K562 (cell line): ENCODE data around the gene SLC44A1. TPM values are rescaled to one million over a fixed set of nuclear protein-coding genes. Genes with fewer than 3 reads are reported as not detected.

Experiments
- ATAC-seq: fragments of 200-7000 bp; cut with Tn5 transposase; 3 replicates; pipeline ENCODE4 v1.9.1; 2020; ENCODE audit warnings: moderate library complexity
- BruUV-seq: library from RNA; stranded (reverse); fragments of 400-500 nt; replicated peaks from 2 replicates; lab custom pipeline; 2021; lab: Mats Ljungman, UMichigan
- CTCF ChIA-PET: fragments of 300-600 bp; formaldehyde crosslinking; extraction: SDS; loops from one replicate; lab custom pipeline; 2021; ENCODE audit warnings: low intra/inter-chr PET ratio; lab: Yijun Ruan, JAX
- POLR2A ChIA-PET: fragments of 300-600, 350-650 bp; sonication (Branson Sonifier 250); formaldehyde crosslinking; extraction: SDS; loops from one replicate; lab custom pipeline; 2021; ENCODE audit warnings: antibody characterized with exemption, inconsistent platforms; lab: Yijun Ruan, JAX
- DNase-seq, 4 experiments: peaks; one replicate each; pipeline versions ENCODE4 v3.0.0 to v3.0.0-alpha.2; 2011 to 2018; ENCODE audit warnings: low spot score in 3 of 4, mixed read lengths in 3 of 4; ENCODE audit errors: extremely low read depth in 1 of 4
- FAIRE-seq: peaks from 2 replicates; lab custom pipeline; 2011; peaks lifted over from hg19 to GRCh38; lab: Jason Lieb, UNC
- H2AFZ ChIP-seq: 2 replicates; pipeline ENCODE4 v1.6.0; 2011; ENCODE audit warnings: low read depth, low read length, control low read depth, inconsistent platforms
- H3K27ac ChIP-seq: fragments of 200-600 bp; 3 replicates; pipeline ENCODE4 v1.8.0; 2011; ENCODE audit warnings: low read depth, mild to moderate bottlenecking, control low read depth, inconsistent platforms, low read length, moderate library complexity, mixed read lengths; ENCODE audit errors: extremely low read depth
- H3K27me3 ChIP-seq, 2 experiments: fragments of 300-600 bp in 1 of 2; 2 replicates in 1 of 2; 3 replicates in 1 of 2; pipeline versions ENCODE4 v1.6.0 to v1.8.0; 2011; ENCODE audit warnings: inconsistent platforms in 2 of 2, low read length in 2 of 2, mild to moderate bottlenecking in 1 of 2, mixed read lengths in 1 of 2, moderate library complexity in 1 of 2; ENCODE audit not compliant: control insufficient read depth in 2 of 2, insufficient read depth in 2 of 2
- H3K36me3 ChIP-seq: fragments of 300-600 bp; 3 replicates; pipeline ENCODE4 v1.8.0; 2011; ENCODE audit warnings: mild to moderate bottlenecking, low read length, inconsistent platforms; ENCODE audit not compliant: control insufficient read depth, insufficient read depth
- H3K4me1 ChIP-seq, 2 experiments: fragments of 200-600 bp in 1 of 2; replicated peaks in 1 of 2; 2 replicates in 1 of 2; 3 replicates in 1 of 2; pipeline versions ENCODE4 v1.5.1 to v1.8.0; 2011; ENCODE audit warnings: inconsistent platforms in 2 of 2, low read length in 2 of 2, mild to moderate bottlenecking in 1 of 2, mixed read lengths in 1 of 2, moderate library complexity in 1 of 2; ENCODE audit not compliant: control insufficient read depth in 2 of 2, insufficient read depth in 2 of 2
- H3K4me2 ChIP-seq: 2 replicates; pipeline ENCODE4 v1.6.1; 2011; ENCODE audit warnings: low read length, control low read depth, inconsistent platforms, mixed read lengths; ENCODE audit not compliant: insufficient read depth
- H3K4me3 ChIP-seq: fragments of 200-600 bp; sonication (generic), shearing (Covaris generic); 2 replicates; pipeline ENCODE4 v1.5.1; 2016; ENCODE audit warnings: control low read depth, inconsistent platforms
- H3K79me2 ChIP-seq: fragments of 200-600 bp; 3 replicates; pipeline ENCODE4 v1.8.0; 2011; ENCODE audit warnings: low read length, inconsistent platforms; ENCODE audit not compliant: control insufficient read depth, insufficient read depth
- H3K9ac ChIP-seq, 2 experiments: 2 replicates each; pipeline versions ENCODE4 v1.6.0 to v1.6.1; 2011; ENCODE audit warnings: low read depth in 2 of 2, low read length in 2 of 2, control low read depth in 1 of 2, inconsistent platforms in 1 of 2, mild to moderate bottlenecking in 1 of 2, mixed read lengths in 1 of 2; ENCODE audit not compliant: insufficient read depth in 1 of 2
- H3K9me1 ChIP-seq: one replicate; pipeline ENCODE4 v1.6.0; 2011; ENCODE audit warnings: inconsistent platforms, mild to moderate bottlenecking, low read length, moderate library complexity; ENCODE audit not compliant: control insufficient read depth, insufficient read depth
- H3K9me3 ChIP-seq: replicated peaks from 2 replicates; pipeline ENCODE4 v1.5.1; 2011; ENCODE audit warnings: low read depth, low read length, inconsistent platforms; ENCODE audit not compliant: control insufficient read depth, insufficient read depth
- H4K20me1 ChIP-seq: replicated peaks from 2 replicates; pipeline ENCODE4 v1.6.1; 2011; ENCODE audit warnings: low read length, inconsistent platforms, mixed read lengths; ENCODE audit not compliant: control insufficient read depth, insufficient read depth
- CBX1 ChIP-seq: sonication (generic); IDR thresholded peaks from 2 replicates; pipeline ENCODE4 v1.6.1; 2016; ENCODE audit warnings: antibody characterized with exemption, low read depth, mild to moderate bottlenecking
- DIDO1 ChIP-seq: fragments of 450-650 bp; IDR thresholded peaks from 2 replicates; pipeline ENCODE4 v1.6.1; 2016; ENCODE audit warnings: low read depth, missing biosample characterization, missing genetic modification characterization
- HDAC8 ChIP-seq: fragments of 450-650 bp; IDR thresholded peaks from 2 replicates; pipeline ENCODE4 v1.6.1; 2016; ENCODE audit warnings: mild to moderate bottlenecking, missing genetic modification characterization, moderate library complexity, missing compliant biosample characterization
- HOMEZ ChIP-seq: fragments of 250-450 bp; sonication (Bioruptor Pico); IDR thresholded peaks from 2 replicates; pipeline ENCODE4 v1.4.0; 2020; ENCODE audit warnings: mild to moderate bottlenecking, moderate library complexity
- NBN ChIP-seq: fragments of 450-650 bp; IDR thresholded peaks from 2 replicates; pipeline ENCODE4 v1.6.1; 2016; ENCODE audit warnings: low read depth, mild to moderate bottlenecking
- NCOA1 ChIP-seq: fragments of 450-650 bp; IDR thresholded peaks from 2 replicates; pipeline ENCODE4 v1.6.1; 2016; ENCODE audit warnings: low read depth
- PREB ChIP-seq: sonication (generic); formaldehyde crosslinking; IDR thresholded peaks from 2 replicates; pipeline ENCODE4 v1.8.1; 2023; ENCODE audit warnings: mild to moderate bottlenecking, missing genetic modification reagents
- RB1 ChIP-seq: fragments of 450-650 bp; IDR thresholded peaks from 2 replicates; pipeline ENCODE4 v1.6.1; 2017; ENCODE audit warnings: low read depth, mild to moderate bottlenecking
- TEAD1 ChIP-seq, 2 experiments: fragments of 450-650 bp in 1 of 2; sonication (generic) in 1 of 2; formaldehyde crosslinking; IDR thresholded peaks; 2 replicates each; pipeline versions ENCODE4 v1.4.0 to v1.8.0; 2020 to 2022; ENCODE audit warnings: mild to moderate bottlenecking in 2 of 2, missing genetic modification reagents in 1 of 2
- XRCC5 ChIP-seq: fragments of 200-400 bp; formaldehyde crosslinking; IDR thresholded peaks from 2 replicates; pipeline ENCODE4 v1.6.1; 2017; ENCODE audit warnings: low read depth, mild to moderate bottlenecking, low read length
- ZFX ChIP-seq: sonication (generic); formaldehyde crosslinking; IDR thresholded peaks from 2 replicates; pipeline ENCODE4 v1.8.0; 2022; ENCODE audit warnings: mild to moderate bottlenecking, missing genetic modification reagents, moderate library complexity
- ZKSCAN1 ChIP-seq: fragments of 150-350 bp; IDR thresholded peaks from 2 replicates; pipeline ENCODE4 v1.6.1; 2016; ENCODE audit warnings: low read depth, low read length
- ZNF197 ChIP-seq: fragments of 200-800 bp; sonication (Bioruptor generic); IDR thresholded peaks from 2 replicates; pipeline ENCODE4 v1.6.1; 2016; ENCODE audit warnings: low read depth, missing genetic modification characterization, missing compliant biosample characterization
- ZNF224 ChIP-seq: sonication (generic); formaldehyde crosslinking; IDR thresholded peaks from 2 replicates; pipeline ENCODE4 v1.8.0; 2022; ENCODE audit warnings: mild to moderate bottlenecking, missing genetic modification reagents
- ZNF324 ChIP-seq: fragments of 250-450 bp; sonication (Bioruptor Pico); IDR thresholded peaks from 2 replicates; pipeline ENCODE4 v1.4.0; 2020; ENCODE audit warnings: mild to moderate bottlenecking
- ZNF408 ChIP-seq: fragments of 250-450 bp; sonication (Bioruptor Pico); IDR thresholded peaks from 2 replicates; pipeline ENCODE4 v1.4.0; 2020; ENCODE audit warnings: low read depth, mild to moderate bottlenecking, moderate library complexity
- WGBS: fragments of 100-300 bp; shearing (Covaris generic); methylation state at CpG from one replicate; pipeline ENCODE4 v1.1.6; 2016; ENCODE audit warnings: low coverage, mixed read lengths; ENCODE audit not compliant: insufficient coverage; ENCODE audit errors: missing lambda C conversion rate; 5-methylcytosine and 5-hydroxymethylcytosine counted together
- in situ Hi-C: fragments of 300-500 bp; cut with MboI; formaldehyde crosslinking; loops from 4 replicates; pipeline ENCODE4 v1.15.0; 2018; ENCODE audit warnings: inconsistent platforms, mixed read lengths
- intact Hi-C: fragments of 100-400 bp; cut with micrococcal nuclease; formaldehyde crosslinking; loops from 2 replicates; pipeline ENCODE4 v1.14.2; 2022
- polyA plus RNA-seq, 8 experiments: library from polyadenylated mRNA; depleted of rRNA in 4 of 8; stranded (reverse) in 5 of 8; unstranded in 3 of 8; fragments of >200 nt; fragmentation: Nextera tagmentation in 2 of 8; fragmentation: Illumina TruSeq in 1 of 8; extraction: Ambion mirVana in 2 of 8; extraction: Trizol in 1 of 8; gene quantifications; 2 replicates each; pipeline versions ENCODE4 v1.2.1 to v1.2.3, GENCODE V29; 2011 to 2014; ENCODE audit warnings: inconsistent platforms in 1 of 8, missing spikeins in 1 of 8
- total RNA-seq, 7 experiments: library from RNA; depleted of rRNA in 6 of 7; stranded (reverse); fragments of >200 nt in 6 of 7; fragmentation: Illumina TruSeq in 2 of 7; extraction: Trizol in 2 of 7; gene quantifications; 2 replicates each; pipeline versions ENCODE4 v1.2.1 to v1.2.3, GENCODE V29; 2011 to 2021; ENCODE audit warnings: low replicate concordance in 1 of 7

SLC44A1 gene
- total and polyA plus RNA-seq, 9 of the 15 experiments (the other 6 are each of a cell fraction or from before 2014, with no cell fraction given): 0.11 to 0.59 (median 0.30) TPM

GRCh38 chr9:105245891-105246161 lies 1.4 kb downstream of the SLC44A1 start:
- H3K9me3 ChIP-seq: no peaks in the 10 kb centered on the region
- no peaks in the 10 kb centered on the region for H3K9me1 ChIP-seq
- no peak overlapping the region for H2AFZ ChIP-seq
- in situ Hi-C loops (no loop called here), intact Hi-C loops (loop anchor here (10.0 kb wide), 1 partner anchor 451 kb away; no protein-coding TSS in a partner anchor)
- POLR2A ChIA-PET: no interaction called here
- no peak overlapping the region for H3K4me3 ChIP-seq
- TF ChIP-seq ZKSCAN1 (no peak), ZNF408 (CRISPR knock-in tag) (no peak), RB1 (no peak), DIDO1 (no peak), XRCC5 (no peak), NCOA1 (no peak)
- H3K4me1 ChIP-seq: peaks cover 6 to 16% of the 10 kb centered on the region in 2 experiments; a peak in 4 of 5 replicates
- FAIRE-seq: no peak
- H3K36me3 ChIP-seq: no peaks in the 10 kb centered on the region
- no peaks in the 10 kb centered on the region for H4K20me1 ChIP-seq
- no peaks in the 10 kb centered on the region for H3K79me2 ChIP-seq
- WGBS: 3% methylated on average over 4 of the region's 4 CpGs
- ATAC-seq: no peak
- CTCF ChIA-PET: no interaction called here
- no peak overlapping the region for H3K27ac ChIP-seq
- H3K9ac ChIP-seq: no peak overlapping the region
- DNase-seq: no peak
- H3K4me2 ChIP-seq: no peak overlapping the region
- peaks cover 13% of the 10 kb centered on the region in 2 experiments; a peak in 4 of 5 replicates for H3K27me3 ChIP-seq
- BruUV-seq: no TSS peak

- H3K9ac ChIP-seq: no peak overlapping the region
- no peak overlapping the region for H3K4me3 ChIP-seq
- no peak overlapping the region for H2AFZ ChIP-seq
- H4K20me1 ChIP-seq: no peaks in the 10 kb centered on the region
- CTCF ChIA-PET: no interaction called here
- peaks cover 13% of the 10 kb centered on the region in 2 experiments; a peak in 4 of 5 replicates for H3K27me3 ChIP-seq
- peaks cover 8 to 16% of the 10 kb centered on the region in 2 experiments; a peak in 4 of 5 replicates for H3K4me1 ChIP-seq
- no peak for ATAC-seq
- DNase-seq: no peak
- FAIRE-seq: no peak
- in situ Hi-C loops (no loop called here), intact Hi-C loops (loop anchor here (10.0 kb wide), 1 partner anchor 452 kb away; no protein-coding TSS in a partner anchor)
- H3K36me3 ChIP-seq: no peaks in the 10 kb centered on the region
- POLR2A ChIA-PET: interaction anchor here (0.6 to 0.7 kb wide), 2 partner anchors 355 to 1558 kb away, joined by 3 read pairs; no protein-coding TSS in a partner anchor
- no peak overlapping the region for H3K4me2 ChIP-seq
- WGBS: 0% methylated on average over 5 of the region's 5 CpGs
- no peaks in the 10 kb centered on the region for H3K79me2 ChIP-seq
- no peaks in the 10 kb centered on the region for H3K9me3 ChIP-seq
- H3K9me1 ChIP-seq: no peaks in the 10 kb centered on the region
- H3K27ac ChIP-seq: no peak overlapping the region
- no TSS peak for BruUV-seq
- TF ChIP-seq ZNF197 (CRISPR knock-in tag) (no peak), NBN (no peak), ZFX (CRISPR knock-in tag) (no peak), CBX1 (no peak), ZNF324 (no peak), HDAC8 (tag) (no peak), TEAD1 (CRISPR knock-in tag; IDR thresholded peaks at IDR 0.05) (no peak), ZNF224 (no peak), PREB (CRISPR knock-in tag) (no peak), HOMEZ (CRISPR knock-in tag) (no peak)
Measured at GRCh38 chr9:105246656-105247173, 2.3 kb downstream of the SLC44A1 start.
